IMR-90 (cell line): ENCODE results near the gene TMEM161B. TPM values are rescaled to one million over a fixed set of nuclear protein-coding genes. Genes with fewer than 3 reads are reported as not detected.

Experiments used
- ATAC-seq: fragments of 200-7000 bp; cut with Tn5 transposase; 2 replicates; pipeline ENCODE4 v1.9.1; 2020; ENCODE audit warnings: low read depth, mild to moderate bottlenecking, moderate library complexity
- BruUV-seq: library from RNA; stranded (reverse); fragments of 400-500 nt; replicated peaks from 2 replicates; lab custom pipeline; 2021; lab: Mats Ljungman, UMichigan
- CTCF ChIA-PET: fragments of 300-600 bp; formaldehyde crosslinking; extraction: SDS; loops from one replicate; lab custom pipeline; 2021; ENCODE audit warnings: antibody characterized with exemption; lab: Yijun Ruan, JAX
- POLR2A ChIA-PET: fragments of 300-600 bp; sonication (Branson Sonifier 250); formaldehyde crosslinking; loops from one replicate; lab custom pipeline; 2022; ENCODE audit warnings: antibody characterized with exemption; ENCODE audit not compliant: unreplicated experiment; lab: Charles Lee
- DNase-seq: peaks from one replicate; pipeline ENCODE4 v3.0.0; 2013
- H2AFZ ChIP-seq: replicated peaks from 2 replicates; pipeline ENCODE3; 2013; ENCODE audit warnings: low read length, mild to moderate bottlenecking; ENCODE audit not compliant: poor library complexity
- H2AK5ac ChIP-seq: 2 replicates; pipeline ENCODE4 v1.6.1; 2013; ENCODE audit warnings: low read depth, low read length, inconsistent platforms
- H2AK9ac ChIP-seq: replicated peaks from 2 replicates; pipeline ENCODE3; 2013; ENCODE audit warnings: mild to moderate bottlenecking, low read depth, low read length, moderate library complexity; ENCODE audit not compliant: poor library complexity
- H2BK120ac ChIP-seq: 2 replicates; pipeline ENCODE4 v1.6.1; 2013; ENCODE audit warnings: low read depth, low read length, inconsistent platforms
- H2BK15ac ChIP-seq: 3 replicates; pipeline ENCODE4 v1.6.1; 2013; ENCODE audit warnings: low read depth, low read length, inconsistent platforms
- H2BK20ac ChIP-seq: 2 replicates; pipeline ENCODE4 v1.6.1; 2013; ENCODE audit warnings: low read depth, mild to moderate bottlenecking, inconsistent platforms, low read length, moderate library complexity
- H2BK5ac ChIP-seq: 2 replicates; pipeline ENCODE4 v1.6.1; 2013; ENCODE audit warnings: mild to moderate bottlenecking, low read depth, low read length, inconsistent platforms; ENCODE audit not compliant: poor library complexity, severe bottlenecking
- H3K14ac ChIP-seq: replicated peaks from 2 replicates; pipeline ENCODE4 v1.6.1; 2013; ENCODE audit warnings: low read depth, low read length, inconsistent platforms
- H3K18ac ChIP-seq: 2 replicates; pipeline ENCODE4 v1.6.1; 2013; ENCODE audit warnings: low read depth, low read length, control low read depth
- H3K23ac ChIP-seq: 2 replicates; pipeline ENCODE4 v1.6.1; 2013; ENCODE audit warnings: low read depth, low read length, inconsistent platforms
- H3K27ac ChIP-seq: 2 replicates; pipeline ENCODE4 v1.5.1; 2013; ENCODE audit warnings: mild to moderate bottlenecking, control low read depth, low read length; ENCODE audit not compliant: insufficient read depth
- H3K27me3 ChIP-seq: 2 replicates; pipeline ENCODE4 v1.6.1; 2013; ENCODE audit warnings: low read length; ENCODE audit not compliant: control insufficient read depth, insufficient read depth
- H3K36me3 ChIP-seq: 2 replicates; pipeline ENCODE4 v1.6.1; 2013; ENCODE audit warnings: low read length, mixed read lengths; ENCODE audit not compliant: control insufficient read depth, insufficient read depth
- H3K4ac ChIP-seq: 2 replicates; pipeline ENCODE4 v1.6.1; 2013; ENCODE audit warnings: low read depth, low read length, inconsistent platforms
- H3K4me1 ChIP-seq: 2 replicates; pipeline ENCODE4 v1.6.1; 2013; ENCODE audit warnings: low read length, mixed read lengths; ENCODE audit not compliant: control insufficient read depth, insufficient read depth
- H3K4me2 ChIP-seq: 2 replicates; pipeline ENCODE4 v1.6.1; 2013; ENCODE audit warnings: low read depth, mild to moderate bottlenecking, control low read depth, low read length, moderate library complexity
- H3K4me3 ChIP-seq: 2 replicates; pipeline ENCODE4 v1.5.1; 2013; ENCODE audit warnings: low read depth, mild to moderate bottlenecking, control low read depth, low read length, moderate library complexity; ENCODE audit not compliant: insufficient read depth
- H3K56ac ChIP-seq: 2 replicates; pipeline ENCODE4 v1.6.1; 2013; ENCODE audit warnings: low read length, inconsistent platforms; ENCODE audit not compliant: insufficient read depth; ENCODE audit errors: extremely low read depth
- H3K79me1 ChIP-seq, 2 experiments: 2 replicates each; pipeline ENCODE4 v1.6.1; 2013; ENCODE audit warnings: low read length in 2 of 2, inconsistent platforms in 1 of 2, low read depth in 1 of 2
- H3K9ac ChIP-seq: 2 replicates; pipeline ENCODE4 v1.6.1; 2013; ENCODE audit warnings: low read depth, low read length, control low read depth
- H3K9me1 ChIP-seq: 2 replicates; pipeline ENCODE4 v1.6.1; 2013; ENCODE audit warnings: low read length, inconsistent platforms; ENCODE audit not compliant: insufficient read depth
- H3K9me3 ChIP-seq: 2 replicates; pipeline ENCODE4 v1.6.1; 2013; ENCODE audit warnings: low read length; ENCODE audit not compliant: control insufficient read depth, insufficient read depth
- H4K20me1 ChIP-seq: 2 replicates; pipeline ENCODE4 v1.6.1; 2013; ENCODE audit warnings: low read length, inconsistent platforms; ENCODE audit not compliant: insufficient read depth
- H4K5ac ChIP-seq: 2 replicates; pipeline ENCODE4 v1.6.1; 2013; ENCODE audit warnings: mild to moderate bottlenecking, low read depth, low read length, control low read depth
- H4K8ac ChIP-seq, 2 experiments: 2 replicates each; pipeline ENCODE4 v1.6.1; 2013; ENCODE audit warnings: low read depth in 2 of 2, low read length in 2 of 2, control low read depth in 1 of 2, inconsistent platforms in 1 of 2
- H4K91ac ChIP-seq: 2 replicates; pipeline ENCODE4 v1.6.1; 2013; ENCODE audit warnings: low read depth, low read length, inconsistent platforms; ENCODE audit not compliant: insufficient read depth
- BHLHE40 ChIP-seq: fragments of 150-350 bp; IDR thresholded peaks from 2 replicates; pipeline ENCODE4 v1.6.1; 2016; ENCODE audit warnings: mild to moderate bottlenecking, low read depth, low read length
- CEBPB ChIP-seq: IDR thresholded peaks from 2 replicates; pipeline ENCODE4 v1.6.1; 2012; ENCODE audit warnings: low read depth, low read length, improper control_type of control experiment
- CTCF ChIP-seq: conservative IDR thresholded peaks from 2 replicates; pipeline ENCODE4 v1.5.1; 2012; ENCODE audit warnings: mild to moderate bottlenecking, low read depth, low read length, improper control_type of control experiment
- MAFK ChIP-seq: IDR thresholded peaks from 2 replicates; pipeline ENCODE4 v1.6.1; 2012; ENCODE audit warnings: low read depth, low read length, improper control_type of control experiment
- MXI1 ChIP-seq: IDR thresholded peaks from 2 replicates; pipeline ENCODE4 v1.6.1; 2012; ENCODE audit warnings: low read depth, mild to moderate bottlenecking, low read length, moderate library complexity, borderline replicate concordance
- NFE2L2 ChIP-seq: fragments of 150-350 bp; IDR thresholded peaks from 2 replicates; pipeline ENCODE4 v1.6.1; 2016; ENCODE audit warnings: low read depth, mild to moderate bottlenecking, low read length
- USF2 ChIP-seq: fragments of 150-350 bp; IDR thresholded peaks from 2 replicates; pipeline ENCODE4 v1.6.1; 2017; ENCODE audit warnings: mild to moderate bottlenecking, antibody characterized with exemption, low read length, low read depth
- whole genome bisulfite sequencing, 2 experiments: methylation state at CpG; one replicate each; pipeline versions ENCODE4 v1.1.5 to v1.1.7; 2013; ENCODE audit warnings: missing lambda C conversion rate in 2 of 2; ENCODE audit not compliant: insufficient read length in 1 of 2; ENCODE audit errors: extremely low coverage in 2 of 2; 5-methylcytosine and 5-hydroxymethylcytosine counted together
- dilution Hi-C: fragments of 300-500 bp; cut with HindIII; formaldehyde crosslinking; loops from one replicate; pipeline ENCODE4 v1.14.3; 2018; ENCODE audit warnings: low sequenced_read_pairs; ENCODE audit not compliant: unreplicated experiment
- in situ Hi-C: fragments of 300-500 bp; cut with MboI; formaldehyde crosslinking; loops from 3 replicates; pipeline ENCODE4 v1.14.3; 2019; ENCODE audit warnings: low sequenced_read_pairs, inconsistent platforms, mixed read lengths
- intact Hi-C: fragments of 100-400 bp; cut with micrococcal nuclease; formaldehyde crosslinking; loops from 2 replicates; pipeline ENCODE4 v1.10.0; 2022
- polyA plus RNA-seq, 3 experiments: library from polyadenylated mRNA; depleted of rRNA; stranded (reverse); fragments of >200 nt; gene quantifications; 2 replicates each; pipeline ENCODE4 v1.2.3, GENCODE V29; 2012; ENCODE audit warnings: low replicate concordance in 1 of 3
- total RNA-seq: library from RNA; depleted of rRNA; stranded (reverse); fragments of >200 nt; gene quantifications from 2 replicates; pipeline ENCODE4 v1.2.3, GENCODE V29; 2012

Gene TMEM161B
- total and polyA plus RNA-seq, 2 of the 4 experiments (the other 2 are of a cell fraction) = 7.4 to 9.3 TPM

- no peak overlapping the region for H2AK9ac ChIP-seq
- ATAC-seq (no peak), DNase-seq (no peak)
- H3K23ac ChIP-seq = no peak overlapping the region
- 100% methylated on average over 2 of the region's 9 CpGs; no CpG with 5 or more reads in 1 of the 2 experiments for WGBS, 2 experiments
- in situ Hi-C loops (no loop called here), intact Hi-C loops (no loop called here), dilution Hi-C loops (no loop called here)
- no peak overlapping the region for H4K5ac ChIP-seq
- BruUV-seq = no TSS peak
- H2AK5ac ChIP-seq = no peak overlapping the region
- no peak overlapping the region for H2BK15ac ChIP-seq
- H4K91ac ChIP-seq = no peak overlapping the region
- H3K9me3 ChIP-seq = peaks cover 9% of the 10 kb centered on the region
- H3K14ac ChIP-seq = no peak overlapping the region
- H3K79me1 ChIP-seq = no peaks in the 10 kb centered on the region
- no peak overlapping the region for H3K4me3 ChIP-seq
- H2BK5ac ChIP-seq = no peak overlapping the region
- H3K4me1 ChIP-seq = no peaks in the 10 kb centered on the region
- no peak overlapping the region for H4K8ac ChIP-seq
- peaks cover 7% of the 10 kb centered on the region for H3K36me3 ChIP-seq
- no peak overlapping the region for H2BK20ac ChIP-seq
- no peaks in the 10 kb centered on the region for H3K9me1 ChIP-seq
- no peak overlapping the region for H3K56ac ChIP-seq
- TF ChIP-seq MAFK (no peak), NFE2L2 (no peak), MXI1 (no peak), CTCF (no peak), USF2 (no peak), CEBPB (no peak), BHLHE40 (no peak)
- no peak overlapping the region for H2AFZ ChIP-seq
- POLR2A ChIA-PET = no interaction called here
- H3K9ac ChIP-seq = no peak overlapping the region
- H4K20me1 ChIP-seq = no peaks in the 10 kb centered on the region
- H3K4ac ChIP-seq = no peak overlapping the region
- CTCF ChIA-PET = no interaction called here
- H3K27ac ChIP-seq = no peak overlapping the region
- no peaks in the 10 kb centered on the region for H3K27me3 ChIP-seq
- no peak overlapping the region for H2BK120ac ChIP-seq
- no peak overlapping the region for H3K4me2 ChIP-seq
- H3K18ac ChIP-seq = no peak overlapping the region
Observed at GRCh38 chr5:88190106-88190834, 78.4 kb downstream of the TMEM161B start.
